Esophagus squamous epithelium (tissue), 5 donors: ENCODE measurements around the gene SPDYE3. TPM values are rescaled to one million over a fixed set of nuclear protein-coding genes. Genes with fewer than 3 reads are reported as not detected.
"Not testable (repeated sequence)": the region's sequence is repeated elsewhere in the genome, so short reads cannot be mapped to it uniquely, and the experiment has no call there.

ENCODE experiments used
- DNase-seq: peaks from one replicate; lab custom pipeline; 2025; lab: John Stamatoyannopoulos, UW
- H3K27ac ChIP-seq, 4 donors: fragments of 200-600 bp; sonication (generic); one replicate each; pipeline ENCODE4 v1.5.1; 2016 to 2019; ENCODE audit warnings: mild to moderate bottlenecking in 1 of 4
- H3K27me3 ChIP-seq, 4 donors: fragments of 200-600 bp; sonication (generic); 1 replicate in 3 of 4; 2 replicates in 1 of 4; pipeline versions ENCODE4 v1.5.1 to v1.6.0; 2017 to 2021; ENCODE audit warnings: antibody characterized with exemption in 1 of 4
- H3K36me3 ChIP-seq, 3 donors: fragments of 200-600 bp; sonication (generic); one replicate each; pipeline ENCODE4 v1.5.1; 2016 to 2019
- H3K4me1 ChIP-seq, 3 donors: fragments of 200-600 bp; sonication (generic); one replicate each; pipeline ENCODE4 v1.5.1; 2017 to 2019
- H3K4me3 ChIP-seq, 4 donors: fragments of 200-600 bp; sonication (generic); 1 replicate in 3 of 4; 2 replicates in 1 of 4; pipeline ENCODE4 v1.5.1; 2016 to 2019; ENCODE audit warnings: mild to moderate bottlenecking in 2 of 4, moderate library complexity in 1 of 4
- H3K9me3 ChIP-seq, 3 donors: fragments of 200-600 bp; sonication (generic); one replicate each; pipeline ENCODE4 v1.5.1; 2016 to 2019
- CTCF ChIP-seq, 6 experiments: fragments of 450-650 bp in 4 of 6; fragments of 200-600 bp in 2 of 6; sonication (generic) in 2 of 6; IDR thresholded peaks; one replicate each; pipeline ENCODE4 v1.5.1; 2016 to 2019; ENCODE audit warnings: antibody characterized with exemption in 6 of 6, mild to moderate bottlenecking in 4 of 6, moderate library complexity in 4 of 6
- POLR2A ChIP-seq, 4 donors: fragments of 450-650 bp; IDR thresholded peaks; one replicate each; pipeline ENCODE4 v1.6.1; 2017; ENCODE audit warnings: antibody characterized with exemption in 4 of 4, mild to moderate bottlenecking in 4 of 4, moderate library complexity in 3 of 4
- WGBS, 2 donors: methylation state at CpG; one replicate each; pipeline ENCODE4 v1.1.5; 2018; 5-methylcytosine and 5-hydroxymethylcytosine counted together
- intact Hi-C: fragments of 100-400 bp; cut with DNase I; formaldehyde crosslinking; loops from one replicate; pipeline ENCODE4 v1.15.0; 2022
- total RNA-seq, 4 donors: library from RNA; depleted of rRNA; stranded (reverse); fragments of >200 nt; gene quantifications; one replicate each; pipeline ENCODE4 v1.1.0, GENCODE V29; 2016
- donor health status: DM: yes; HTN: yes; CAD: no.

Gene SPDYE3
- total RNA-seq, 4 donors from 2014 or later: not detected

GRCh38 chr7:100345288-100345672 is 37.8 kb downstream of the SPDYE3 start:
- WGBS, 2 donors: 0% methylated on average over 2 of the region's 5 CpGs
- peak in 5 of 6 experiments; percentile 9 to 51 (median 43) for TF ChIP-seq CTCF (IDR thresholded peaks at IDR 0.05)
- H3K27me3 ChIP-seq, H3K9me3 ChIP-seq, H3K4me3 ChIP-seq, intact Hi-C loops, DNase-seq: not testable (repeated sequence)
- Histone ChIP-seq H3K4me1 (peaks cover 4 to 31% (median 5%) of the 10 kb centered on the region in 3 donors), H3K27ac (peak overlapping the region in 1 of 4 donors; percentile 70), H3K36me3 (peaks cover 20 to 86% (median 20%) of the 10 kb centered on the region in 3 donors)

- Histone ChIP-seq H3K4me1 (peaks cover 4 to 21% (median 5%) of the 10 kb centered on the region in 3 donors), H3K27me3 (no peaks in the 10 kb centered on the region), H3K27ac (no peak overlapping the region), H3K9me3 (no peaks in the 10 kb centered on the region), H3K36me3 (peaks cover 32 to 91% (median 35%) of the 10 kb centered on the region in 3 donors), H3K4me3 (no peak overlapping the region)
- TF ChIP-seq POLR2A (IDR thresholded peaks at IDR 0.05) (no peak), CTCF (IDR thresholded peaks at IDR 0.05) (no peak)
- intact Hi-C loops: no loop called here
- no peak for DNase-seq
Observed at GRCh38 chr7:100346921-100347320, 39.4 kb downstream of the SPDYE3 start.

GRCh38 chr7:100348805-100349204 is 41.3 kb downstream of the SPDYE3 start:
- DNase-seq: no peak
- Histone ChIP-seq H3K4me3 (no peak overlapping the region), H3K27me3 (no peaks in the 10 kb centered on the region), H3K27ac (peak overlapping the region in 1 of 4 donors; percentile 21), H3K4me1 (peaks cover 4 to 13% (median 5%) of the 10 kb centered on the region in 3 donors), H3K9me3 (no peaks in the 10 kb centered on the region), H3K36me3 (peaks cover 39 to 93% (median 49%) of the 10 kb centered on the region in 3 donors)
- intact Hi-C loops: no loop called here
- no peak for TF ChIP-seq CTCF (IDR thresholded peaks at IDR 0.05)
- TF ChIP-seq POLR2A (IDR thresholded peaks at IDR 0.05): no peak

- Histone ChIP-seq H3K4me1 (peaks cover 0 to 3% (median 2%) of the 10 kb centered on the region in 3 donors), H3K4me3 (no peak overlapping the region), H3K27ac (no peak overlapping the region), H3K36me3 (peaks cover 41 to 94% (median 56%) of the 10 kb centered on the region in 3 donors), H3K9me3 (no peaks in the 10 kb centered on the region), H3K27me3 (no peaks in the 10 kb centered on the region)
- whole genome bisulfite sequencing, 2 donors: 89 to 95% methylated on average over 4 to 5 of the region's 6 CpGs
- no peak for DNase-seq
- TF ChIP-seq CTCF (IDR thresholded peaks at IDR 0.05) (no peak), POLR2A (IDR thresholded peaks at IDR 0.05) (no peak)
- intact Hi-C loops: loop anchor here (10.0 kb wide), 1 partner anchor 115 kb away; no protein-coding TSS in a partner anchor
Observed at GRCh38 chr7:100349757-100350156, 42.3 kb downstream of the SPDYE3 start.

- no peak for TF ChIP-seq CTCF (IDR thresholded peaks at IDR 0.05)
- TF ChIP-seq POLR2A (IDR thresholded peaks at IDR 0.05): no peak
- H3K4me1 ChIP-seq: no peaks in the 10 kb centered on the region
- peaks cover 48 to 100% (median 63%) of the 10 kb centered on the region in 3 donors for H3K36me3 ChIP-seq
- intact Hi-C loops: loop anchor here (10.0 kb wide), 1 partner anchor 117 kb away; no protein-coding TSS in a partner anchor
- no peak for DNase-seq
- H3K9me3 ChIP-seq: no peaks in the 10 kb centered on the region
- H3K4me3 ChIP-seq: no peak overlapping the region
- H3K27me3 ChIP-seq: no peaks in the 10 kb centered on the region
- H3K27ac ChIP-seq: no peak overlapping the region
- WGBS, 2 donors: 82 to 89% methylated on average over 5 to 6 of the region's 6 CpGs
Observed at GRCh38 chr7:100351657-100352058, 44.2 kb downstream of the SPDYE3 start.

GRCh38 chr7:100352230-100352781 is 44.8 kb downstream of the SPDYE3 start:
- not testable (repeated sequence) for DNase-seq, H3K4me1 ChIP-seq, H3K27me3 ChIP-seq, H3K9me3 ChIP-seq
- Histone ChIP-seq H3K36me3 (peaks cover 48 to 100% (median 67%) of the 10 kb centered on the region in 3 donors), H3K4me3 (peak overlapping the region in 1 of 4 donors; percentile 27), H3K27ac (peak overlapping the region in 1 of 4 donors; percentile 48)
- 90% methylated on average over 2 of the region's 18 CpGs; no CpG with 5 or more reads in 1 of the 2 donors for WGBS, 2 donors
- intact Hi-C loops: loop anchor here (10.0 kb wide), 1 partner anchor 118 kb away; no protein-coding TSS in a partner anchor
